Activated CD8-positive, alpha-beta memory T cell treated with anti-CD3 and anti-CD28 coated beads, Interleukin-2, amount 50 U/mL, for 4 hours (primary cell): ENCODE results near the gene LPCAT4.

Experiments used
- DNase-seq: peaks from one replicate; pipeline ENCODE4 v3.0.0-alpha.2; 2020

Gene LPCAT4

GRCh38 chr15:34336991-34337556 is 29.9 kb downstream of the LPCAT4 start:
- peak; percentile 23 for DNase-seq

GRCh38 chr15:34336231-34336990 is 30.6 kb downstream of the LPCAT4 start:
- DNase-seq = no peak

GRCh38 chr15:34335176-34336032 is 31.6 kb downstream of the LPCAT4 start:
- DNase-seq = no peak

- no peak for DNase-seq
These were observed 32.3 kb downstream of the LPCAT4 start for GRCh38 chr15:34334672-34335071.

- DNase-seq = no peak
These were observed 34.4 kb downstream of the LPCAT4 start for GRCh38 chr15:34332553-34333120.

GRCh38 chr15:34331809-34332208 is 35.2 kb downstream of the LPCAT4 start:
- DNase-seq = no peak

- DNase-seq = no peak
These were observed 36.7 kb downstream of the LPCAT4 start for GRCh38 chr15:34330279-34330678.

GRCh38 chr15:34329006-34329405 is 38.0 kb downstream of the LPCAT4 start:
- DNase-seq = no peak

GRCh38 chr15:34327906-34328305 is 39.1 kb downstream of the LPCAT4 start:
- no peak for DNase-seq

- no peak for DNase-seq
These were observed 41.6 kb downstream of the LPCAT4 start for GRCh38 chr15:34325368-34325767.

- no peak for DNase-seq
These were observed 42.1 kb downstream of the LPCAT4 start for GRCh38 chr15:34324933-34325332.

GRCh38 chr15:34323217-34323616 is 43.8 kb downstream of the LPCAT4 start:
- no peak for DNase-seq

GRCh38 chr15:34318277-34319079 is 48.5 kb downstream of the LPCAT4 start:
- no peak for DNase-seq

- no peak for DNase-seq
These were observed 52.2 kb downstream of the LPCAT4 start for GRCh38 chr15:34314491-34315490.

GRCh38 chr15:34311563-34311962 is 55.4 kb downstream of the LPCAT4 start:
- no peak for DNase-seq
